HepG2 (cell line): ENCODE data around the gene DNAH8. TPM values are rescaled to one million over a fixed set of nuclear protein-coding genes. Genes with fewer than 3 reads are reported as not detected.

Experiments used
- ARID2 ChIP-seq: sonication (generic); formaldehyde crosslinking; IDR thresholded peaks from 2 replicates; pipeline ENCODE4 v1.8.1; 2022; ENCODE audit warnings: mild to moderate bottlenecking, missing genetic modification reagents, borderline replicate concordance
- ARNT ChIP-seq: fragments of 450-650 bp; IDR thresholded peaks from 2 replicates; pipeline ENCODE4 v1.6.1; 2017
- CBX5 ChIP-seq: sonication (generic); formaldehyde crosslinking; IDR thresholded peaks from 2 replicates; pipeline ENCODE4 v1.4.0; 2020; ENCODE audit warnings: missing genetic modification reagents, borderline replicate concordance
- CHD2 ChIP-seq: IDR thresholded peaks from 2 replicates; pipeline ENCODE4 v1.6.1; 2011; ENCODE audit warnings: low read depth, low read length, improper control_type of control experiment
- HHEX ChIP-seq: IDR thresholded peaks from 2 replicates; pipeline ENCODE4 v1.6.1; 2016; ENCODE audit warnings: control low read depth
- HMGA1 ChIP-seq: sonication (generic); formaldehyde crosslinking; conservative IDR thresholded peaks from 2 replicates; pipeline ENCODE4 v1.4.0; 2020; ENCODE audit warnings: missing genetic modification reagents
- JARID2 ChIP-seq: sonication (generic); formaldehyde crosslinking; IDR thresholded peaks from 2 replicates; pipeline ENCODE4 v1.8.1; 2023; ENCODE audit warnings: missing genetic modification reagents, inconsistent platforms; ENCODE audit not compliant: insufficient replicate concordance
- NFYB ChIP-seq: sonication (generic); formaldehyde crosslinking; IDR thresholded peaks from 2 replicates; pipeline ENCODE4 v1.4.0; 2020; ENCODE audit warnings: missing genetic modification reagents
- PCBP2 ChIP-seq: fragments of 200-400 bp; formaldehyde crosslinking; optimal IDR thresholded peaks from 2 replicates; pipeline ENCODE3; 2018; ENCODE audit warnings: low read length, low read depth; ENCODE audit not compliant: poor library complexity, severe bottlenecking
- SOX6 ChIP-seq, 2 experiments: fragments of 450-650 bp in 1 of 2; sonication (generic) in 1 of 2; formaldehyde crosslinking in 1 of 2; IDR thresholded peaks; 2 replicates each; pipeline versions ENCODE4 v1.4.0 to v1.6.1; 2017 to 2020; ENCODE audit warnings: antibody characterized with exemption in 1 of 2, mild to moderate bottlenecking in 1 of 2, missing genetic modification reagents in 1 of 2
- TARDBP ChIP-seq: sonication (generic); formaldehyde crosslinking; IDR thresholded peaks from 2 replicates; pipeline ENCODE4 v1.8.0; 2022; ENCODE audit warnings: mild to moderate bottlenecking, missing genetic modification reagents
- ZNF136 ChIP-seq: sonication (generic); formaldehyde crosslinking; IDR thresholded peaks from 2 replicates; pipeline ENCODE4 v1.8.1; 2022; ENCODE audit warnings: low read depth, mild to moderate bottlenecking, moderate library complexity, missing genetic modification reagents
- ZNF235 ChIP-seq: sonication (generic); formaldehyde crosslinking; IDR thresholded peaks from 2 replicates; pipeline ENCODE4 v1.8.1; 2023; ENCODE audit warnings: mild to moderate bottlenecking, missing genetic modification reagents, borderline replicate concordance
- ZNF329 ChIP-seq: sonication (generic); formaldehyde crosslinking; IDR thresholded peaks from 2 replicates; pipeline ENCODE4 v1.9.0; 2021; ENCODE audit warnings: low read depth, mild to moderate bottlenecking, missing genetic modification reagents
- ZNF570 ChIP-seq: sonication (generic); formaldehyde crosslinking; IDR thresholded peaks from 2 replicates; pipeline ENCODE4 v1.4.0; 2020; ENCODE audit warnings: mild to moderate bottlenecking, missing genetic modification reagents, borderline replicate concordance
- ZNF670 ChIP-seq: sonication (generic); formaldehyde crosslinking; IDR thresholded peaks from 2 replicates; pipeline ENCODE4 v1.8.0; 2022; ENCODE audit warnings: mild to moderate bottlenecking, missing genetic modification reagents, borderline replicate concordance
- ZNF737 ChIP-seq: sonication (generic); formaldehyde crosslinking; IDR thresholded peaks from 2 replicates; pipeline ENCODE4 v1.5.0; 2020; ENCODE audit warnings: missing genetic modification reagents, mild to moderate bottlenecking, borderline replicate concordance
- ZNF773 ChIP-seq: sonication (generic); formaldehyde crosslinking; IDR thresholded peaks from 2 replicates; pipeline ENCODE4 v1.4.0; 2020; ENCODE audit warnings: missing genetic modification reagents, borderline replicate concordance
- polyA plus RNA-seq, 8 experiments: library from polyadenylated mRNA; depleted of rRNA in 3 of 8; stranded (reverse) in 7 of 8; unstranded in 1 of 8; fragments of >200 nt; fragmentation: Illumina TruSeq in 4 of 8; extraction: Trizol in 4 of 8; gene quantifications; 2 replicates each; pipeline versions ENCODE4 v1.2.1 to v1.2.3, GENCODE V29; 2011 to 2016; ENCODE audit warnings: low read depth in 4 of 8, missing spikeins in 1 of 8, mixed read lengths in 1 of 8; ENCODE audit not compliant: insufficient read depth in 1 of 8
- total RNA-seq, 5 experiments: library from RNA; depleted of rRNA; stranded (reverse); fragments of >200 nt; fragmentation: Illumina TruSeq; extraction: Trizol; gene quantifications; 2 replicates each; pipeline ENCODE4 v1.2.3, GENCODE V29; 2016; ENCODE audit warnings: low read depth in 1 of 5
- TF ChIP-seq, protein P1 (sequence below): IDR thresholded peaks from 2 replicates; pipeline ENCODE4 v1.6.1; 2016; ENCODE audit warnings: control low read depth
- TF ChIP-seq, protein P2 (sequence below): sonication (generic); formaldehyde crosslinking; IDR thresholded peaks from 2 replicates; pipeline ENCODE4 v1.5.0; 2020; ENCODE audit warnings: missing genetic modification reagents
- TF ChIP-seq, protein P3 (sequence below): sonication (generic); formaldehyde crosslinking; IDR thresholded peaks from 2 replicates; pipeline ENCODE4 v1.8.0; 2022; ENCODE audit warnings: missing genetic modification reagents, mild to moderate bottlenecking, borderline replicate concordance
- TF ChIP-seq, protein P4 (sequence below), 2 experiments: IDR thresholded peaks; 2 replicates each; pipeline ENCODE4 v1.6.1; 2011 to 2012; ENCODE audit warnings: low read length in 2 of 2, borderline replicate concordance in 1 of 2, low read depth in 1 of 2, mild to moderate bottlenecking in 1 of 2, moderate library complexity in 1 of 2

DNAH8 gene
- total and polyA plus RNA-seq, 2 of the 13 experiments (the other 11 are each of a cell fraction or from before 2014, with no cell fraction given): not detected

DNA sequence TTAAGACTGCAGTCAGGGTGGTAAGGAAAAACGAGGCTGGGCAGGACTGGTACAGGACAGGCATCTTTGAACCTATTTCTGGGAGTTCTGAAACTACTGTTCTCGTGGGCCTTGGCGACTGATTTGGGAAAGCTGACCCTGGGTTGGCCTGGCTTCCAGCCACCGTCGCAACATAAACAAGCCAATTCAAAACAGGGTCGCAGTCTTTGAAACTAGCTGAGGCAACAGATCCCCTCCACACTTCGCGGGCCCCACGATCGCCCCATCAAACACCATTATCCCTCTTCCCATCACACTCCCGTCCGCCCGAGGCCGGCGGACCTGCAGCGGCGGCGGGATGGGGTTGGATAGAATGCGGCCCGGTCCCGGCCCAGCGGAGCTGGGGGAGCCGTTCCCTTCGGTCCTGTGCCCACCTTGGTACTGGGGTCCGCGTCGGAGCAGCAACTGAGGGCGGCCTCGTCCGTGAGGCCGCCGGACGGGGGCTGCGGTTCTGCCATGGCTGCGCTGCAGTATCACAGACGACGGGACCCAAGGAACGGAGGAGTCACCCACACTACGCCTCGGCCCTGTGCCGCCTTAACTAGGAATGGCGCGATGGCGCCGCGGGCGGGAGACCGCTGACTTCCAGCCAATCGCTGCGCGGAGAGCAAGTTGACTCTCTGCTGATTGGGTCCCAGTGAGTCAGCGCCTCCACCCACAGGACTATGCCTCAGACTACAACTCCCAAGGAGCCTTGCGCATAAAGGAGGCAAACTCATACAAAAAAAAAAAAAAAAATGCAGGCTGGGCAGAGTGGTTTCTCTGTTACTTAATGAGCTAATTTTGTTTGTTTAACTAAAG, 12.3 kb upstream of the DNAH8 start, which contains the start of gene GLO1 (continued):
- TF ChIP-seq ZNF136 (CRISPR knock-in tag): no peak
- TF ChIP-seq, protein P1, sequence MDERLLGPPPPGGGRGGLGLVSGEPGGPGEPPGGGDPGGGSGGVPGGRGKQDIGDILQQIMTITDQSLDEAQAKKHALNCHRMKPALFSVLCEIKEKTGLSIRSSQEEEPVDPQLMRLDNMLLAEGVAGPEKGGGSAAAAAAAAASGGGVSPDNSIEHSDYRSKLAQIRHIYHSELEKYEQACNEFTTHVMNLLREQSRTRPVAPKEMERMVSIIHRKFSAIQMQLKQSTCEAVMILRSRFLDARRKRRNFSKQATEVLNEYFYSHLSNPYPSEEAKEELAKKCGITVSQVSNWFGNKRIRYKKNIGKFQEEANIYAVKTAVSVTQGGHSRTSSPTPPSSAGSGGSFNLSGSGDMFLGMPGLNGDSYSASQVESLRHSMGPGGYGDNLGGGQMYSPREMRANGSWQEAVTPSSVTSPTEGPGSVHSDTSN: no peak
- TF ChIP-seq HMGA1 (CRISPR knock-in tag): no peak
- TF ChIP-seq ZNF235 (CRISPR knock-in tag): no peak; the same call in 1 of the 2 replicates
- 0 out of 2 replicates have a peak, but pooled peaks have one; percentile 27 for TF ChIP-seq ZNF773 (CRISPR knock-in tag)
- TF ChIP-seq, protein P2, sequence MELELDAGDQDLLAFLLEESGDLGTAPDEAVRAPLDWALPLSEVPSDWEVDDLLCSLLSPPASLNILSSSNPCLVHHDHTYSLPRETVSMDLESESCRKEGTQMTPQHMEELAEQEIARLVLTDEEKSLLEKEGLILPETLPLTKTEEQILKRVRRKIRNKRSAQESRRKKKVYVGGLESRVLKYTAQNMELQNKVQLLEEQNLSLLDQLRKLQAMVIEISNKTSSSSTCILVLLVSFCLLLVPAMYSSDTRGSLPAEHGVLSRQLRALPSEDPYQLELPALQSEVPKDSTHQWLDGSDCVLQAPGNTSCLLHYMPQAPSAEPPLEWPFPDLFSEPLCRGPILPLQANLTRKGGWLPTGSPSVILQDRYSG (CRISPR knock-in tag): peak; percentile 60; the same call in 1 of the 2 replicates
- TF ChIP-seq, protein P3, sequence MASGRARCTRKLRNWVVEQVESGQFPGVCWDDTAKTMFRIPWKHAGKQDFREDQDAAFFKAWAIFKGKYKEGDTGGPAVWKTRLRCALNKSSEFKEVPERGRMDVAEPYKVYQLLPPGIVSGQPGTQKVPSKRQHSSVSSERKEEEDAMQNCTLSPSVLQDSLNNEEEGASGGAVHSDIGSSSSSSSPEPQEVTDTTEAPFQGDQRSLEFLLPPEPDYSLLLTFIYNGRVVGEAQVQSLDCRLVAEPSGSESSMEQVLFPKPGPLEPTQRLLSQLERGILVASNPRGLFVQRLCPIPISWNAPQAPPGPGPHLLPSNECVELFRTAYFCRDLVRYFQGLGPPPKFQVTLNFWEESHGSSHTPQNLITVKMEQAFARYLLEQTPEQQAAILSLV (CRISPR knock-in tag): peak; percentile 84
- no peak for TF ChIP-seq PCBP2
- TF ChIP-seq, protein P4, sequence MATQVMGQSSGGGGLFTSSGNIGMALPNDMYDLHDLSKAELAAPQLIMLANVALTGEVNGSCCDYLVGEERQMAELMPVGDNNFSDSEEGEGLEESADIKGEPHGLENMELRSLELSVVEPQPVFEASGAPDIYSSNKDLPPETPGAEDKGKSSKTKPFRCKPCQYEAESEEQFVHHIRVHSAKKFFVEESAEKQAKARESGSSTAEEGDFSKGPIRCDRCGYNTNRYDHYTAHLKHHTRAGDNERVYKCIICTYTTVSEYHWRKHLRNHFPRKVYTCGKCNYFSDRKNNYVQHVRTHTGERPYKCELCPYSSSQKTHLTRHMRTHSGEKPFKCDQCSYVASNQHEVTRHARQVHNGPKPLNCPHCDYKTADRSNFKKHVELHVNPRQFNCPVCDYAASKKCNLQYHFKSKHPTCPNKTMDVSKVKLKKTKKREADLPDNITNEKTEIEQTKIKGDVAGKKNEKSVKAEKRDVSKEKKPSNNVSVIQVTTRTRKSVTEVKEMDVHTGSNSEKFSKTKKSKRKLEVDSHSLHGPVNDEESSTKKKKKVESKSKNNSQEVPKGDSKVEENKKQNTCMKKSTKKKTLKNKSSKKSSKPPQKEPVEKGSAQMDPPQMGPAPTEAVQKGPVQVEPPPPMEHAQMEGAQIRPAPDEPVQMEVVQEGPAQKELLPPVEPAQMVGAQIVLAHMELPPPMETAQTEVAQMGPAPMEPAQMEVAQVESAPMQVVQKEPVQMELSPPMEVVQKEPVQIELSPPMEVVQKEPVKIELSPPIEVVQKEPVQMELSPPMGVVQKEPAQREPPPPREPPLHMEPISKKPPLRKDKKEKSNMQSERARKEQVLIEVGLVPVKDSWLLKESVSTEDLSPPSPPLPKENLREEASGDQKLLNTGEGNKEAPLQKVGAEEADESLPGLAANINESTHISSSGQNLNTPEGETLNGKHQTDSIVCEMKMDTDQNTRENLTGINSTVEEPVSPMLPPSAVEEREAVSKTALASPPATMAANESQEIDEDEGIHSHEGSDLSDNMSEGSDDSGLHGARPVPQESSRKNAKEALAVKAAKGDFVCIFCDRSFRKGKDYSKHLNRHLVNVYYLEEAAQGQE (IDR thresholded peaks at IDR 0.05; ENCODE audit: borderline replicate concordance in 1 of 2, low read depth in 1 of 2, low read length in 2 of 2): no peak
- TF ChIP-seq SOX6 (IDR thresholded peaks at IDR 0.05): no peak
- TF ChIP-seq SOX6 (CRISPR knock-in tag; IDR thresholded peaks at IDR 0.05): peak; percentile 67
- TF ChIP-seq HHEX (CRISPR knock-in tag): no peak
- TF ChIP-seq ZNF670 (CRISPR knock-in tag): no peak
- no peak for TF ChIP-seq JARID2 (CRISPR knock-in tag)
- 0 out of 2 replicates have a peak, but pooled peaks have one; percentile 55 for TF ChIP-seq ZNF737
- TF ChIP-seq CBX5 (CRISPR knock-in tag): 0 out of 2 replicates have a peak, but pooled peaks have one; percentile 28
- peak; percentile 81; the same call in 1 of the 2 replicates for TF ChIP-seq TARDBP (CRISPR knock-in tag)
- TF ChIP-seq ZNF329: no peak; the same call in 1 of the 2 replicates
- 0 out of 2 replicates have a peak, but pooled peaks have one; percentile 66 for TF ChIP-seq ARID2 (CRISPR knock-in tag)
- TF ChIP-seq CHD2: peak; percentile 54; the same call in 1 of the 2 replicates
- TF ChIP-seq ZNF570 (CRISPR knock-in tag): no peak
- no peak for TF ChIP-seq ARNT
- peak; percentile 98 for TF ChIP-seq NFYB (CRISPR knock-in tag)
